ENCODE results near the gene AP2A1. TPM values are rescaled to one million over a fixed set of nuclear protein-coding genes. Genes with fewer than 3 reads are reported as not detected.

The AP2A1 gene
- total RNA-seq, 4 donors from 2014 or later, result 48.4 to 77.6 (median 66.9) TPM

DNA sequence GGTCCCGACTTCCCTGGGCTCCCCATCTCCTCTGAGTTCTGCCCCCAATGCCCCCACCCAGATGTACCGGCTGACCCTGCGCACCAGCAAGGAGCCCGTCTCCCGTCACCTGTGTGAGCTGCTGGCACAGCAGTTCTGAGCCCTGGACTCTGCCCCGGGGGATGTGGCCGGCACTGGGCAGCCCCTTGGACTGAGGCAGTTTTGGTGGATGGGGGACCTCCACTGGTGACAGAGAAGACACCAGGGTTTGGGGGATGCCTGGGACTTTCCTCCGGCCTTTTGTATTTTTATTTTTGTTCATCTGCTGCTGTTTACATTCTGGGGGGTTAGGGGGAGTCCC, 39.8 kb downstream of the AP2A1 start:
- intact Hi-C loops (cut with DNase I), result loop anchor here (5.0 kb wide), 1 partner anchor 51 kb away; no protein-coding TSS in a partner anchor

DNA sequence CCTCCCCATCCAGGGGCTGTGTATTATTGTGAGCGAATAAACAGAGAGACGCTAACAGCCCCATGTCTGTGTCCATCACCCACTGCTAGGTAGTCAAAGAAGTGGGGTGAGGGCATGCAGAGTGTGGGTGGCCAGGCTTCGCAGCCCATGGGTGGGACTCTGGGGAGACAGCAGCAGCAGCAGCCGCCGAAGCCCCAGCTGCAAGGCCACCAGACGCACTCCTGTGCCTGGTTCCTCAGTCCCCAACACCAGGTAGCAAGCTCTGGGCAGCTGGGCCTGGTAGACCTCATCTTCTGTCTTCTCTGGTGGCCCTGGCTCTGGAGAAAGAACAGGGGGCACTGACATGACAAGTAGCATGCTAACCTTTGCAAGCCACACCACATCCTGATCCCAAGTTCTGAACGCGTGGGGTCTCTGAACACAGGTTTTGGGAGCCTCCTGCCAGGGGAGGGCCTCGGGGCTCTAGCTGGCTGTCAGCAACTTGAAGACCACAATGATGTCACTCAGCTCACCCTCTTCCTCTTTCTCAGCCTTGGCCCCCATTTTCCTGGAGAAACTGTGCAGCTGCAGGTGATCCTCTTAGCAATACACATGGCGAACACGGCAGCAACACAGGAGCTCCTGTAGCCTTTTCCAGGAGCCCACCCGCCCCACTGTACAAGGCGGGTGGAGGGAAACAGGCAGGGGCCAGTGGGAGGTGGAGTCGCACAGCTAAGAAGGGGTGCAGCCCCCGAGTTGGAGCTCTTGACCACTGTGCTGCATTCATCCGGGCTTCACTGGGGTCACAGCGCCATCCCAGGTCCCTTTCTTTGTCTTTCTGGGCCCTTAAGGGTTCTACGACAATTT, 40.5 kb downstream of the AP2A1 start:
- H3K9me3 ChIP-seq, result no peaks in the 10 kb centered on the region
- no peak for DNase-seq
- WGBS, 2 donors, result 90 to 93% methylated on average over 14 to 17 of the region's 18 CpGs
- no peak for TF ChIP-seq POLR2A (IDR thresholded peaks at IDR 0.05)
- H3K4me3 ChIP-seq (replicated peaks in 1 of 3), result no peak overlapping the region
- no peak overlapping the region for H3K27ac ChIP-seq
- peaks cover 9 to 19% of the 10 kb centered on the region in 2 donors for H3K36me3 ChIP-seq
- no peaks in the 10 kb centered on the region for H3K27me3 ChIP-seq
- intact Hi-C loops (cut with DNase I), result loop anchor here (5.0 kb wide), 1 partner anchor 50 kb away; no protein-coding TSS in a partner anchor
- peaks cover 7 to 22% of the 10 kb centered on the region in 2 donors for H3K4me1 ChIP-seq

More for the DNA sequence above, 39.8 kb downstream of the AP2A1 start:
- TF ChIP-seq, protein P1, sequence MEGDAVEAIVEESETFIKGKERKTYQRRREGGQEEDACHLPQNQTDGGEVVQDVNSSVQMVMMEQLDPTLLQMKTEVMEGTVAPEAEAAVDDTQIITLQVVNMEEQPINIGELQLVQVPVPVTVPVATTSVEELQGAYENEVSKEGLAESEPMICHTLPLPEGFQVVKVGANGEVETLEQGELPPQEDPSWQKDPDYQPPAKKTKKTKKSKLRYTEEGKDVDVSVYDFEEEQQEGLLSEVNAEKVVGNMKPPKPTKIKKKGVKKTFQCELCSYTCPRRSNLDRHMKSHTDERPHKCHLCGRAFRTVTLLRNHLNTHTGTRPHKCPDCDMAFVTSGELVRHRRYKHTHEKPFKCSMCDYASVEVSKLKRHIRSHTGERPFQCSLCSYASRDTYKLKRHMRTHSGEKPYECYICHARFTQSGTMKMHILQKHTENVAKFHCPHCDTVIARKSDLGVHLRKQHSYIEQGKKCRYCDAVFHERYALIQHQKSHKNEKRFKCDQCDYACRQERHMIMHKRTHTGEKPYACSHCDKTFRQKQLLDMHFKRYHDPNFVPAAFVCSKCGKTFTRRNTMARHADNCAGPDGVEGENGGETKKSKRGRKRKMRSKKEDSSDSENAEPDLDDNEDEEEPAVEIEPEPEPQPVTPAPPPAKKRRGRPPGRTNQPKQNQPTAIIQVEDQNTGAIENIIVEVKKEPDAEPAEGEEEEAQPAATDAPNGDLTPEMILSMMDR (IDR thresholded peaks at IDR 0.05), result no peak
- no peak for TF ChIP-seq POLR2A (IDR thresholded peaks at IDR 0.05)
- no peaks in the 10 kb centered on the region for H3K27me3 ChIP-seq
- no peaks in the 10 kb centered on the region for H3K9me3 ChIP-seq
- WGBS, 2 donors, result 95 to 96% methylated on average over 8 of the region's 8 CpGs
- no peak overlapping the region for H3K4me3 ChIP-seq (replicated peaks in 1 of 3)
- H3K36me3 ChIP-seq, result peaks cover 9 to 22% of the 10 kb centered on the region in 2 donors
- H3K27ac ChIP-seq, result no peak overlapping the region
- peaks cover 6 to 29% of the 10 kb centered on the region in 2 donors for H3K4me1 ChIP-seq
- no peak for DNase-seq

DNA sequence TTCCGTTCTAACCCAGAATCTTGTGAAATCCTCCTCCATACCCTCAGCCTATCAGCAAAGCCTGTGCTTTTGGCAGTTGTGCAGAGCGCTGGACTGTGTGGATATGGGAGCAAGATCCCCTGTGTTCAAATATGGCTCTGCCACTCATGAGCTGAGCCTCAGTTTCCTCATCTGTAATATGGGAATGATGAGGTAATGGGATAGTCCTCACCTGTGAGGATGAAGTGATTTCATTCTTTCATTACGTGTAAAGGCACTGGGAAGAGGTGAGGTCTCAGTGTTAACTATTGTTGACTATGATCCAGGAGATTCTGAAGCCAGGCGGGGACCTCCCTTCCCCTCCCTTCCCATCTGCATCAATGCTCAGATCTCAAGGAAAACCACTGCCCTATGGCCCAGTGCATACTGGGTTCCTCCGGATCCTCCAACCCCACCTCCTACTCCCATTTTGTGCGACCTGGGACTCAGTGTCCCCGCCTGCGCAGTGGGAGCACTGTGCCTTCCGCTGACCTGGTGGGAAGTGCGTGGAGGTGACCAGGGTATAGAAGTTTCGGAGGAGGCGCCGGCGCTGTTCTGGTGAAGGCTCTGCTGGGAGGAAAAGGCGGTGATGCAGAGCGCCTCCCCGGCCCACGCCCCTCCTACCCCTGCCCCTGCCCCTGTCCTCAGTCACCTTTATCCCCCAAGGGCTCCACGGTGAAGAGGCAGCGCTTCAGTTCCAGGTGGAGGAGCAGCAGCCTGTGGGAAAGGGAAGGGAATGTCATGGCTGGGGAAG, 41.3 kb downstream of the AP2A1 start:
- H3K9me3 ChIP-seq, result no peaks in the 10 kb centered on the region
- 80 to 83% methylated on average over 20 of the region's 20 CpGs for WGBS, 2 donors
- peak overlapping the region in 2 of 3 donors; percentile 71 to 72 for H3K27ac ChIP-seq
- no peak for TF ChIP-seq POLR2A (IDR thresholded peaks at IDR 0.05)
- TF ChIP-seq, protein P1 (IDR thresholded peaks at IDR 0.05), result no peak
- DNase-seq, result no peak
- intact Hi-C loops (cut with DNase I), result loop anchor here (5.0 kb wide), 1 partner anchor 49 kb away; no protein-coding TSS in a partner anchor
- peaks cover 14 to 22% of the 10 kb centered on the region in 2 donors for H3K4me1 ChIP-seq
- peaks cover 8 to 16% of the 10 kb centered on the region in 2 donors for H3K36me3 ChIP-seq
- H3K4me3 ChIP-seq (replicated peaks in 1 of 3), result no peak overlapping the region
- no peaks in the 10 kb centered on the region for H3K27me3 ChIP-seq

DNA sequence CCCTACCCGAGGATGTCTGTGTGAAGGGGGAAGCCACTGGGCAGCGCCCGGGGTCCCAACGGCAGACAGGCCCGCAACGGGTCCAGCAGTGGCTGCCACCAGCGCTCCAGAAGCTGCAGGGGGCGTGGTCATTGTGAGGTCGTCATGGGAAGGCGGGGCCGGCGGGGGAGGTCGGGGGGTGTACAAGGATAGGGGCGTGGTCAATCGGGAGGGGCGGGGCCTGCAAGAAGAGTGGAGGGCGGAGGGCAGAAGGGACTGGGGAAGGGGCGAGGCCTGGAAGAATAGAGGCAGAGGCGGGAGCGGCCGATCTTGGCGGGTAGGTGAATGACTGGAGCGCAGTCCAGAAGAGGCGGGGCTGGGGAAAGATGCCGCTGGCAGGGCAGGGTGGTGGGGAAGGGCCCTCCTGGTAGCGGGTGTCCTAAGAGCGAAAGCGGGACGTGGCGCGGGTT, 41.9 kb downstream of the AP2A1 start:
- Histone ChIP-seq H3K27ac (peak overlapping the region in 2 of 3 donors; percentile 71 to 72), H3K4me1 (peaks cover 14 to 22% of the 10 kb centered on the region in 2 donors), H3K4me3 (replicated peaks in 1 of 3) (peak overlapping the region; percentile 1 to 70 (median 32)), H3K36me3 (peaks cover 1 to 9% of the 10 kb centered on the region in 2 donors), H3K27me3 (no peaks in the 10 kb centered on the region), H3K9me3 (no peaks in the 10 kb centered on the region)
- 2% methylated on average over 31 of the region's 31 CpGs for WGBS, 2 donors
- DNase-seq, result peak; percentile 95
- intact Hi-C loops (cut with DNase I), result loop anchor here (5.0 kb wide), 1 partner anchor 49 kb away; no protein-coding TSS in a partner anchor
- TF ChIP-seq POLR2A (IDR thresholded peaks at IDR 0.05), result peak in 1 of 2 donors; percentile 48
- TF ChIP-seq, protein P1 (IDR thresholded peaks at IDR 0.05), result no peak

DNA sequence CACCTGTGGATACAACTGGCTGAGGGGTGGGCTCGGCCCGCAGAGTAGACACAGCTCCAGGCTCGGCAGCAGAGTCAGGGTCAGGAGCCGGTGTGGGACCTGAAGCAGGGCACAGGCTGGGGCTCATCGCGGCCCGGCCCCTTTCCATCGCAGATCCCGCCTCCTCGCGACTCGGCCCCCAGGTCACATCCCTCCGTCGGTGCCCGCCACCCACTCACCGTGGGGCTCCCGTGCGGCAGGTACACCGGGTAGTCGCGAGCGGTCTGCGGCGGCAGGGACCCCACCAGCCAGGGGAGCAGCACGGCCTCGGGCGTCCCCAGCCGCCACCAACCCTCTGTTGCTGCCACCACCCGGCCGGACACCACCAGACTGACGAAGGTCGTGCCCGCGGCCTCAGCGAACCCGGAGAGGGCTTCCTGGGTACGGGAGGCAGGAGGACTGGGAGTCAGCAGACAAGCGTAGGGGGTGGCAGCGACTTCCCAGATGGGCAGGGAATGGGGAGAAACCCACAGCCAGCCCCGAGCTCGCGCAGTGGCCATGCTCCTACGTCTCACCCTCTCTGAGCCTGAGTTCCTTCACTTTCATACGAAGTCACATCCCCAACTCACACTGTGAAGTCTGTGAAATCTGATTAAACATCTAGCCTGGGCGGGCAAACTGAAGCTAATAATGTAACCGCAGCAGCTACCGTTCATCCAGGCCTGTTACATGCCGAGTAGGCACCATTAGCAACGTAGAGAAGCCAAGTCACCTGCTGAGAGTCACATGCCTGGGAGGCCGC, 42.5 kb downstream of the AP2A1 start:
- 14 to 26% methylated on average over 10 to 25 of the region's 50 CpGs for WGBS, 2 donors
- peak; percentile 56 to 61 for DNase-seq
- peaks cover 0 to 8% of the 10 kb centered on the region in 2 donors for H3K36me3 ChIP-seq
- intact Hi-C loops (cut with DNase I), result loop anchor here (5.0 kb wide), 1 partner anchor 48 kb away; no protein-coding TSS in a partner anchor
- TF ChIP-seq POLR2A (IDR thresholded peaks at IDR 0.05), result no peak
- TF ChIP-seq, protein P1 (IDR thresholded peaks at IDR 0.05), result peak in 3 of 6 experiments; percentile 14 to 26 (median 14)
- peak overlapping the region; percentile 20 to 72 (median 71) for H3K27ac ChIP-seq
- no peaks in the 10 kb centered on the region for H3K27me3 ChIP-seq
- H3K4me3 ChIP-seq (replicated peaks in 1 of 3), result peak overlapping the region; percentile 1 to 70 (median 32)
- no peaks in the 10 kb centered on the region for H3K9me3 ChIP-seq
- H3K4me1 ChIP-seq, result peaks cover 17 to 22% of the 10 kb centered on the region in 2 donors

All from thyroid gland (tissue), 4 donors.